Stimulated activated naive B cell treated with anti-CD40 and anti-IgM and Interleukin-4, amounts not matched to agents 10 μg/mL and 1 μg/mL and 100 μg/mL, for 72 hours (primary cell): ENCODE measurements around the gene XPO5.
"Not testable (repeated sequence)": the region's sequence is repeated elsewhere in the genome, so short reads cannot be mapped to it uniquely, and the experiment has no call there.

Experiments used
- ATAC-seq, 2 donors: fragments of 150-1000 bp; cut with Tn5 transposase; replicated peaks; 2 replicates each; pipeline ENCODE4 v1.10.0; 2021; ENCODE audit warnings: moderate library complexity in 1 of 2
- DNase-seq: peaks from one replicate; pipeline ENCODE4 v3.0.0; 2021
- H3K27ac Mint-ChIP-seq: one replicate; pipeline ENCODE4 v1.8.0; 2022; ENCODE audit warnings: mild to moderate bottlenecking, mixed read lengths
- H3K27me3 Mint-ChIP-seq, 2 donors: one replicate each; pipeline ENCODE4 v1.8.0; 2022; ENCODE audit warnings: mixed read lengths in 2 of 2
- H3K36me3 Mint-ChIP-seq, 2 donors: one replicate each; pipeline ENCODE4 v1.8.0; 2022; ENCODE audit warnings: mixed read lengths in 2 of 2, mild to moderate bottlenecking in 1 of 2
- H3K4me1 Mint-ChIP-seq, 2 donors: one replicate each; pipeline ENCODE4 v1.8.0; 2022; ENCODE audit warnings: mixed read lengths in 2 of 2, mild to moderate bottlenecking in 1 of 2
- H3K4me3 Mint-ChIP-seq, 2 donors: one replicate each; pipeline ENCODE4 v1.8.0; 2022; ENCODE audit warnings: mild to moderate bottlenecking in 2 of 2, mixed read lengths in 2 of 2, moderate library complexity in 1 of 2
- H3K9me3 Mint-ChIP-seq, 2 donors: one replicate each; pipeline ENCODE4 v1.8.0; 2022; ENCODE audit warnings: mixed read lengths in 2 of 2, mild to moderate bottlenecking in 1 of 2

Gene XPO5

DNA sequence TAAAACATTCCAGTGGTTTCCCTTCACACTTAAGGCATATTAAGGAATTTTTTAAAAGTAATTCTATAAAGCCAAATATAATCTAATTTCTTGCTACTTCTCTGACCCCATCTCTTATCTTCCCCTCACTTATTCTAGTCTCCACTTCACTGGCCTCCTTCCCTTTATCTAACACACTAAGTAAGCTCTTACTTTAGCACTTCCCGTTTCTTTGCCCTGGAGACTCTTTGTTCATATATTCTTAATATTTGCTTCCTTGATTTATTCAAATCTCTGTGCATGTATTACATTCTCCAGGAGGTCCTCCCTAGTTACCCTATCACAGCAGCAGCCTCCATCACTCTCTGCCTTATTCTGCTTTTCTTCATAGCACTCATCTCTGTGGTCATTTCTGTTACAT is 33.0 kb upstream of the XPO5 start:
- no peak overlapping the region for H3K27ac Mint-ChIP-seq
- ATAC-seq (peak in 1 of 2 donors; percentile 39), DNase-seq (no peak)
- H3K4me1 Mint-ChIP-seq: peaks cover 11 to 13% of the 10 kb centered on the region in 2 donors
- peaks cover 25 to 36% of the 10 kb centered on the region in 2 donors for H3K36me3 Mint-ChIP-seq
- H3K9me3 Mint-ChIP-seq: no peaks in the 10 kb centered on the region
- H3K4me3 Mint-ChIP-seq: no peak overlapping the region
- H3K27me3 Mint-ChIP-seq: no peaks in the 10 kb centered on the region

DNA sequence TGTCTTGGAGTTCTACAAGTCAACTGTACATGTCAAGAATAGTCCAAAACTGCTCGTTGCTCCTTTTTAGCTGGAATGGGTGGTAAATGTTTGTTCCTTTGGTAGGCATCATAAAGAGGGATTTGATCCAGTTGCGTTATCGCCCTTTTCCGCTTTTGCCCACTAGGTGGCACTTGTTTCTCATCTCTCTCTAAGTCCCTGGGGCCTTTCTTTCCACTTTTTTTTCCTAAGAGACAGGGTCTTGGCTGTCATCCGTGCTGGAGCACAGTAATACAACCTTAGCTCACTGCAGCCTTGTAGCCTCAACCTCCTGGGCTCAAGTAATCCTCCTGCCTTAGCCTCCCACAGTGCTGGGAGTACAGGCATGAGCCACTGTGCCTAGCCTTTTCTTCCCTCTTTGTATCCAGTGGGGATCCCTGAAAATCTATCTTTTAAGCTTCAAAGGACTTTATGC is 32.5 kb upstream of the XPO5 start:
- Mint-ChIP-seq H3K27me3 (no peaks in the 10 kb centered on the region), H3K27ac (no peak overlapping the region), H3K4me3 (no peak overlapping the region), H3K9me3 (no peaks in the 10 kb centered on the region), H3K36me3 (peaks cover 22 to 32% of the 10 kb centered on the region in 2 donors), H3K4me1 (peaks cover 11 to 13% of the 10 kb centered on the region in 2 donors)
- DNase-seq: no peak
- ATAC-seq: peak; percentile 38 to 50

DNA sequence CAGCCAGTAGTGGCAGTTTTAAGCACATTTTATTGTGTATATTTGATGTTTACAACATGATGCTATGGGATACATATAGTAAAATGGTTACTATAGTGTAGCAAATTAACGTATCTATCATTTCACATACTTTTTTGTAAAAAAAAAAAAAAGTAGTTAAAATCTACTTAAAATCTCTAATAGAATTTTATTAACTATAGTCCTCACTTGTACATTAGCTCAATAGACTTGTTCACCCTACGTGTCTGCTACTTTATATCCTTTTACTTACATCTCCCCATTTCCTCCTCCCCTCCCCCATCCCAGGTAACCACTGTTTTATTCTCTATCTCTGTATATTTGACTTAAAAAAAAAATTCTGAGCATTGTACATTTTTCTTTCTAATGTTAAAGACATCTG is 30.2 kb upstream of the XPO5 start:
- ATAC-seq (no peak), DNase-seq (no peak)
- no peaks in the 10 kb centered on the region for H3K9me3 Mint-ChIP-seq
- H3K27me3 Mint-ChIP-seq: no peaks in the 10 kb centered on the region
- peaks cover 11 to 13% of the 10 kb centered on the region in 2 donors for H3K4me1 Mint-ChIP-seq
- no peak overlapping the region for H3K4me3 Mint-ChIP-seq
- H3K36me3 Mint-ChIP-seq: peaks cover 35 to 38% of the 10 kb centered on the region in 2 donors
- H3K27ac Mint-ChIP-seq: no peak overlapping the region

DNA sequence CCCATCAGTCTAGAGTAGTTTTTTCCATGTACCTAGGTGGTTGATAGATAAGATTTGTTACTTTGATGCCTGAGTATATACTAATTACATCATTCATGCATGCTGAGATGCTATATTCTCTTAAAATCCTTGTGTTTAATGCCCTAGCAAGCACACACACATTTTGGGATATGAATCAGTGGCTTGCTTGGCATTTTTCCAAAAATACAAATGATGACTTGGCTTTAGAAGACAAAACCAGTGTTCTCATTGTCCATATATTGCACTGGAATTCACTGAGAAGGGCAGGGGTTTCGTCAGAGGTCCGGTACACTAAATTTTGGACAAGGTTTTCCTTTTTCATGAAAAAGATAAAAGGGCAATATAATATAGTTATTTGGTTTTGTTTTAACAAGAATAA is 28.3 kb upstream of the XPO5 start:
- H3K36me3 Mint-ChIP-seq: peaks cover 35 to 41% of the 10 kb centered on the region in 2 donors
- DNase-seq: no peak
- ATAC-seq: no peak
- no peak overlapping the region for H3K4me3 Mint-ChIP-seq
- H3K27ac Mint-ChIP-seq: no peak overlapping the region
- H3K27me3 Mint-ChIP-seq: no peaks in the 10 kb centered on the region
- H3K4me1 Mint-ChIP-seq: peaks cover 9 to 13% of the 10 kb centered on the region in 2 donors
- no peaks in the 10 kb centered on the region for H3K9me3 Mint-ChIP-seq

DNA sequence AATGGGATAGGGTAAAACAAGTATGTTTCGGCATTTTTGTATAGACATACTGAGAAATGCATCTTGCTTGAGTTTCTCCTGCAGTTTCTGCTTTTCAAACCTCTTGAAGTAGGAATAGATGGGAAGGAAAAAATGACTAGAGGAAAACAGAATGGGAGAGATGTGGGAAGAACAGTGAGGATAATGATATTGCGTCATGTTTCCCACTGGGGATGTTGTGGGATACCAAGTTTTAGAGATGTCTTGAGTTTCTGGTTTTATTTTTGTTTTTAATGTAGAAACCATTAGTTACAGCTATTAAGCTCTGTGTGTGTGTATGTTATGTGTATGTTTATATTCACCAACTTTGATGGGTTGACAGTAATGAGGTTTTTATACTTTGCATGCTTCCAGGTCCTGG is 24.8 kb upstream of the XPO5 start:
- ATAC-seq (no peak), DNase-seq (no peak)
- Mint-ChIP-seq H3K4me3 (no peak overlapping the region), H3K27ac (no peak overlapping the region), H3K4me1 (no peaks in the 10 kb centered on the region), H3K36me3 (peaks cover 26 to 36% of the 10 kb centered on the region in 2 donors), H3K9me3 (no peaks in the 10 kb centered on the region), H3K27me3 (no peaks in the 10 kb centered on the region)

DNA sequence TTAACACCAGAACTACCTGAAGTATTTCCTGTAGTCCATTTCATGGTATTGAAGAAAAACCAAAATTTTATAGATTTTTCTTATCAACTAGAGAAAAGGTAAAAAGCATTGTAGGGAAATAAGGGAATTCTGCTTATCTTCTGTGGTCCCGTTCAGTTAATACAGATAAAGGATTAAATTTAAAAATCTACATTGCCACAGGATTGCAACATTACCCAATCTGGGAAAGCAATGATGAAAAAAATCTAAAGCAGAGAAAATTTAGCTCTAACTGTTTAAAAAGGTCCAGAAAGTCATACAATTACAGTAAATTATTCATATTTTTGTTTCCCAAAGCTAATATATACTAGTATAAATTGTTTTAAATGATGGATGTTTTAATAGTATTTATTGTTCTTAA is 18.1 kb upstream of the XPO5 start:
- Mint-ChIP-seq H3K36me3 (peaks cover 15 to 22% of the 10 kb centered on the region in 2 donors), H3K4me3 (no peak overlapping the region), H3K9me3 (no peaks in the 10 kb centered on the region), H3K27ac (no peak overlapping the region), H3K4me1 (no peaks in the 10 kb centered on the region), H3K27me3 (no peaks in the 10 kb centered on the region)
- DNase-seq: no peak
- no peak for ATAC-seq

DNA sequence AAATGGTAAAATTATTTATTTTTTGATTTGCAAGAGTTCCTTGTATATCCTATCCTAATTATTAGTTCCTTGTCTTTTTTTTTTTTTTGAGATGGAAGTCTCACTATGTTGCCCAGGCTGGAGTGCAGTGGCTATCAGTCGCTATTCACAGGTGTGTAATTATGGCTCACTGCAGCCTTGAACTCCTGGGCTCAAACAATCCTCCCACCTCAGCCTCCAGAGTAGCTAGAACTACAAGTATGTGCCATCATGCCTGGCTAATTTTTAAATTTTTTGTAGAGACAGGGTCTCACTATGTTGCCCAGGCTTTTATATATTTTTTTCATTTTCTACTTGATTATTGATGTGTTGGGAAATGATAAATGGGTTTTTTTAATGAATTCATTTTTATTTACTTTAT is 13.7 kb upstream of the XPO5 start:
- H3K4me1 Mint-ChIP-seq, H3K27ac Mint-ChIP-seq, H3K9me3 Mint-ChIP-seq, DNase-seq, H3K4me3 Mint-ChIP-seq, H3K27me3 Mint-ChIP-seq, ATAC-seq: not testable (repeated sequence)
- H3K36me3 Mint-ChIP-seq: peaks cover 33 to 39% of the 10 kb centered on the region in 2 donors

DNA sequence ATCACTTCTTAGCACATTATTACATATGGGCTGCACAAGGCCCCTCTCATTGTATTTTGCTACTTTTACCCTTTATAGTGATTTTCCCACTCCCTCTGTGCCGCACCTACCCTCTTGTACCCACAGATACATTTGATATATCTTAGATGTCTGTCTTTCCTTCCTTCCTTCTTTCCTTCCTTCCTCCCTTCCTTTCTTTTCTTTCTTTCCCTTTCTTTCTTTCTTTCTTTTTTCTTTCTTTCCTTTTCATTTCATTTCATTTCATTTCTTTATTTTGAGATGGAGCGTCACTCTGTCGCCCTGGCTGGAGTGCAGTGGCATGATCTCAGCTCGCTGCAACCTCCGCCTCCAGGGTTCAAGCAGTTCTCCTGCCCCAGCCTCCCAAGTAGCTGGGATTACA is 12.4 kb upstream of the XPO5 start:
- Mint-ChIP-seq H3K27me3 (no peaks in the 10 kb centered on the region), H3K36me3 (peaks cover 32 to 42% of the 10 kb centered on the region in 2 donors), H3K27ac (no peak overlapping the region), H3K4me3 (no peak overlapping the region), H3K4me1 (peaks cover 8 to 15% of the 10 kb centered on the region in 2 donors), H3K9me3 (no peaks in the 10 kb centered on the region)
- no peak for DNase-seq
- no peak for ATAC-seq

DNA sequence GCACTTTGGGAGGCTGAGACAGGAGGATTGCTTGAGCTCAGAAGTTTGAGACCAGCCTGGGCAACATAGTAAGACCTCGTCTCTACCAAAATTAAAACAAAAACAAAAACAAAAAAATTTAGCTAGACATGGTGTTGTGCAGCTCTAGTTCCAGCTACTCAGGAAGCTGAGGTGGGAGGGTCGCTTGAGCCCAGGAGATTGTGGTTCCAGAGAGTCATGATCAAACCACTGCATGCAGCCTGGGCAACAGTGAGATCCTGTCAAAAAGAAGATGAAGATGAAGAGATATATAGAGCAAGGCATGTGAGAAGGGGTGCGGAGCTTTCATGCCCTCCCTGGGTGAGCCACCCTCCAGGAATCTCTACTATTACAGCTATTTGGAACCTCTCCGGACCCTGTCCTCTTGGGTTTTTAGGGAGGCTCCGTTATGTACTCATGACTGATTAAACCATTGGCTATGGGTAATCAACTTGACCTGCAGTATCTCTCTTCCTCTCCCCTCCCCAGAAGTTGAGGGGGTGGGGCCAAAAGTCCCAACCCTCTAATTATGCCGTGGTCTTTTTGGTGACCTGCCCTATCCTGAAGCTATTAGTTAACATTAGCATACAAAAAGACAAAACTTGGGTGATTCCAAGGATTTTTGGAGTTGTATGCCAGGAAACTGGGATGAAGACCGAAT is 9.2 kb upstream of the XPO5 start:
- Mint-ChIP-seq H3K27me3 (no peaks in the 10 kb centered on the region), H3K4me1 (peaks cover 8 to 15% of the 10 kb centered on the region in 2 donors), H3K36me3 (peaks cover 28 to 44% of the 10 kb centered on the region in 2 donors), H3K9me3 (no peaks in the 10 kb centered on the region), H3K27ac (no peak overlapping the region), H3K4me3 (no peak overlapping the region)
- no peak for DNase-seq
- no peak for ATAC-seq

DNA sequence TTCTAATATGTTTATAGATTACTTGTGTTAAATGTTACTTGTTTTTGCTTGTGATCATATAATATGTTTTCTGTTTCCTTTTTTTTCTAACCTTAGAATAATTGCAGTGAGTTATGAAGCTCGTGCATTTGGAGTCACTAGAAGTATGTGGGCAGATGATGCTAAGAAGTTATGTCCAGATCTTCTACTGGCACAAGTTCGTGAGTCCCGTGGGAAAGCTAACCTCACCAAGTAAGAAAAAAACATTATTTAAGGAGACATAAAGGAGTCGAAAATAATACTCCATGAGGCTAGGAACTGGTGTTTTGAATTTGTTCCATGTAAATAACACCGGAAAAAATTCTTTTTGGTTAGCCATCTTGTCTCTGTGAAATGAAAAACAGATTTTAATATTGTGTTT is 7.1 kb upstream of the XPO5 start:
- no peak overlapping the region for H3K27ac Mint-ChIP-seq
- ATAC-seq (no peak), DNase-seq (no peak)
- H3K27me3 Mint-ChIP-seq: no peaks in the 10 kb centered on the region
- peaks cover 17 to 30% of the 10 kb centered on the region in 2 donors for H3K4me1 Mint-ChIP-seq
- H3K9me3 Mint-ChIP-seq: no peaks in the 10 kb centered on the region
- peaks cover 26 to 37% of the 10 kb centered on the region in 2 donors for H3K36me3 Mint-ChIP-seq
- no peak overlapping the region for H3K4me3 Mint-ChIP-seq

DNA sequence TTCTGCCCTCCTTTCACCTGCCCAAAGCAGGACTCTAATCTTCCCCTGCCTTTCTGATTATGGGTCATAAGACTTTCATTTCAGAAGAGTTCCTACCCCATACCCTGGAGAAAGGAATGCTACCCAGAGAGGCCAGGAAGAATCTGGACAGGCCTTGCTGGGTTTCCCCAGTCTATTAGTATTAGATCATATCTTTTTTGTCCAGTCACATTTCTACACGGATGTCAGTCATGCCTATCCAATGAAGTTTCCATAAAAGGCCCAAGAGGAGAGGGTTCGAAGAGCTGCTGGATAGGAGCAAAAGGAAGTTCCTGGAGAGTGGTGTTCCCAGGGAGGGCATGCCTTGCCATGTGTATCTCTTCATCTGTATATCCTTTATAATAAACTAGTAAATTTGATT is 3.3 kb upstream of the XPO5 start:
- Mint-ChIP-seq H3K4me1 (peaks cover 20 to 44% of the 10 kb centered on the region in 2 donors), H3K36me3 (peaks cover 15 to 21% of the 10 kb centered on the region in 2 donors), H3K9me3 (no peaks in the 10 kb centered on the region), H3K27me3 (no peaks in the 10 kb centered on the region), H3K27ac (peak overlapping the region; percentile 59), H3K4me3 (peak overlapping the region in 1 of 2 donors; percentile 13)
- DNase-seq: no peak
- ATAC-seq: no peak

DNA sequence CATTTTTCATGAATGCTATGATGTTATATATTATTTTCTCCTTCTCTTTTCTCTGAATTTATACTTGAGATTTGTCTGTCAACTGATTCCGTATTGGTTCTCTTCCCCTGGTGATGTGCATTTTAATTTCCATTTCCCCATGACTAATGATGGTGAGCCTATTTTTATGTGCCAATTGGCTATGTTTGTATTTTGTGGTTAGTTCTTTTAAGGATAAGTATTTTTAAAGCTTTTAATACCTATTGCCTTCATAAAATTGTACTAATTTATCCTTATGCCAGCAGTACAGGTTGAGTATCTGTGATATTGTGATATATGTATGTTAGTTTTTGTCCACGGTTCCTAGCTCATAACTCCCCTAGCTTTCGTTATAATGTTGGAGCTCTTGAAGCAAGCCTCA is 2.9 kb upstream of the XPO5 start:
- Mint-ChIP-seq H3K27ac (peak overlapping the region; percentile 59), H3K36me3 (peaks cover 15 to 21% of the 10 kb centered on the region in 2 donors), H3K9me3 (no peaks in the 10 kb centered on the region), H3K4me1 (peaks cover 17 to 40% of the 10 kb centered on the region in 2 donors), H3K4me3 (peak overlapping the region; percentile 13 to 47), H3K27me3 (no peaks in the 10 kb centered on the region)
- DNase-seq (no peak), ATAC-seq (no peak)

DNA sequence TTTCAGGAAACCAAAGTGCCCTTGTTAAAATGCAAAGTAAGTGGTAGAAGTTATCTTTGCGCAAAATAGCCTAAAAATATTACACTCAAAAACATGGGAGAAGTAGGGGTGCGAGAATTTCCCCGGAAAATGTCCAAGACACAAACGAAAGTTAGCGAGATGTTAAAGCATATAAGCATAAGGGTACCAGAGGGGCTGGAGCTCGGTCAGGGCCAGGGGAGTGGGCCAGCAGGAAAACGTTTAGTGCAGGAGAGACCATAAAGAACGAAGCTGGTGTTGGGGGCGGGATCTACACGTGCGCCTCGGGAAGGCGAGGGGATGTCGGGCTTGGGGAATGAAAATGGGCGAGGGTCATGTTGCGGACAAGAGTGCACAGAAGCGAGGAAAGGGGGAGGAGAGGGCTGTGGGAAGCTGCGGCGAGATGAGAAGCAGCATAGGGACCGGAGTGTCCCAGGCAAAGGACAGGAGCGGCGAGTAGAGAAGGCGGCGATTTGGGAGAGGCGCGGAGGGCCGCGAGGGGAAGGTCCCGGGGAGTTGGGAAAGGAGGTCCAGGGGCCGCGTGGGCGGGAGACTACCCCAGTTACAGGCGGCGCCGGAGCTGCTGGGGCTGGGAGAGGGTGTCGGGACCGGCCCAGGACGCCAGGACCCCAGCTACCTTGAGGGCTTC is 600 bp downstream of the XPO5 start:
- H3K27me3 Mint-ChIP-seq: no peaks in the 10 kb centered on the region
- ATAC-seq: no peak
- peak overlapping the region; percentile 88 for H3K27ac Mint-ChIP-seq
- peak overlapping the region; percentile 95 to 99 for H3K4me3 Mint-ChIP-seq
- no peak for DNase-seq
- H3K9me3 Mint-ChIP-seq: no peaks in the 10 kb centered on the region
- peaks cover 16 to 37% of the 10 kb centered on the region in 2 donors for H3K4me1 Mint-ChIP-seq
- H3K36me3 Mint-ChIP-seq: peaks cover 22 to 31% of the 10 kb centered on the region in 2 donors

DNA sequence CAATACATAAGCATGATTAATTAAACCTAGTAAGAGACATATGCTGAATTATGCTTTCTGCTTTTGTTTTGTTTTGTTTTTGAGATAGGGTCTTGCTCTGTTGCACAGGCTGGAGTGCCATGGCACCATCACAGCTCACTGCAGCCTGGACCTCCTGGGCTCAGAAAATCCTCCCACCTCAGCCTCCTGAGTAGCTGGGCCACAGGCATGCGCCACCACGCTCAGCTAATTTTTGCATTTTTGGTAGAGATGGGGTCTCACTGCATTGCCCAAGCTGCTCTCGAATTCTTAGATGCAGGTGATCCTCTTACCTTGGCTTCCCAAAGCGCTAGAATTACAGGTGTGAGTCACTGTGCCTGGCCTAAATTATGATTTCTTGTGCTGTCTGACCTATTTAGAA is 3.8 kb downstream of the XPO5 start:
- Mint-ChIP-seq H3K4me1 (peaks cover 2 to 13% of the 10 kb centered on the region in 2 donors), H3K4me3 (no peak overlapping the region), H3K27ac (no peak overlapping the region), H3K36me3 (peaks cover 18 to 31% of the 10 kb centered on the region in 2 donors), H3K27me3 (no peaks in the 10 kb centered on the region), H3K9me3 (no peaks in the 10 kb centered on the region)
- ATAC-seq: no peak
- no peak for DNase-seq

DNA sequence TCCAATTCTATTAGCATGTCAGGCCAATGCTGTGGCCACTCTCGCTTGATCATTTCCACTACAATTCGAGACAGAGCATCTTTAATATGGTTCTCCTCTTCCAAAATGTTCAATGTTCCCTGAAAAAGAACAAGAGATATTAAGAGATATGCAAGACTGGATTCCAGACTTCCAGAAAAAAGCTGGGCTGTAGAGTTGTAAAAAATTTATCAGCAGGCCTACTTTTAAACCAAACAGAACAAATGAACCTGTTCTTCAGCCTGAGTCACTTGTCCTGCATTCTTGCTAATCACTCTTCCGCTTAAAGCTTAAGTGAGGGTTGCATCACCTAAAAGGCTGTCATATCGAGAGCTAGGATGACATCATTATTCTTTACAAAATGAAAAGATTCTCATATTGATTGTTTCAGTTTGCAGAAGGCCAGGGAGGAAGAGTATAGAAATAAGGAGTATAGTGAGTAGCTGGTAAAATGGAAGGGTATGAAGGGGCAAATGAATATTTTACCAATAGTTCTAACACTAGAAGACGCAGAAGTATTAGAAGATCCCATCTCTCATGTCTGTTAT is 4.9 kb downstream of the XPO5 start:
- Mint-ChIP-seq H3K36me3 (peaks cover 20 to 34% of the 10 kb centered on the region in 2 donors), H3K4me3 (no peak overlapping the region), H3K9me3 (no peaks in the 10 kb centered on the region), H3K4me1 (peaks cover 2 to 8% of the 10 kb centered on the region in 2 donors), H3K27me3 (no peaks in the 10 kb centered on the region), H3K27ac (no peak overlapping the region)
- DNase-seq (no peak), ATAC-seq (no peak)
